Amygdala (tissue), 56 donors: ENCODE results near the gene GLIPR2.
"Not testable (repeated sequence)": the region's sequence is repeated elsewhere in the genome, so short reads cannot be mapped to it uniquely, and the experiment has no call there.

Source experiments
- DNase-seq, 56 donors: peaks; one replicate each; lab custom pipeline; 2025; lab: John Stamatoyannopoulos, UW

Gene GLIPR2

DNA sequence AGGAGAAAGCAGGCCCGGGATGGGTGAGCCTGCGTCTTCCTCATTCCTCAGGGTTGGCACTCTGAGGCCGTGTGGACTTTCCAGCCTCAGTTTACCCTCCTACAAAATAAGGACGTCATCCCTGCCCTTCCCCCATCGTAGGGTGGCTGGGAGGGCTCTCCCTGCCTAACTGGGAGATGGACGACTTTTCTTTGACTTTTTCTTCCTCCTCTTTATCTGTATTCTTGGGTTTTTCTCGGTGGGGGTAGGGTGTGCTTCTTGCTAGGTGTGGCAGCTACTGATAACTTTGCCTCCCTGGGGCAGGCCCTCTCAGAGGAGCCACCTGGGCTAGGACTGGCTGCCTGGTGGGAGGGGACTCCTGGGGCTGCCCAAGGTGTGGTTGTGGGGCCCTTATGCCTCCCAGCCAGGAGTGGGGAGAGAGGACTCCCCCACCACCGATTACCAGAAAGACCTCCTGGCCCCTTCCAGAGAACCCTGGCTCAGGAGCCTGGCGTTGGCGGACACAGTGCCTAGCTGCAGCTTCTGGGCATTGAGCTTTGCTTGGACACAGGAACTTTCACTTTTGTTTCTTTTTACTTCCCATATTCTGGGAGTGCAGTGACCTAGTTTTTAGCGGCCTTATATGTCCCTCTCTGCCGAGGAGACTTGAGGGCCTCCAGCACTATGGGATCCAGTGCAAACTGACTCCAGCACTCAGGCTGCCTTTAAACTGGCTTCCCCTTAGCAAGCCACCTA lies 6.1 kb downstream of the GLIPR2 start:
- peak in 10 of 56 donors; percentile 17 to 62 (median 34) for DNase-seq

DNA sequence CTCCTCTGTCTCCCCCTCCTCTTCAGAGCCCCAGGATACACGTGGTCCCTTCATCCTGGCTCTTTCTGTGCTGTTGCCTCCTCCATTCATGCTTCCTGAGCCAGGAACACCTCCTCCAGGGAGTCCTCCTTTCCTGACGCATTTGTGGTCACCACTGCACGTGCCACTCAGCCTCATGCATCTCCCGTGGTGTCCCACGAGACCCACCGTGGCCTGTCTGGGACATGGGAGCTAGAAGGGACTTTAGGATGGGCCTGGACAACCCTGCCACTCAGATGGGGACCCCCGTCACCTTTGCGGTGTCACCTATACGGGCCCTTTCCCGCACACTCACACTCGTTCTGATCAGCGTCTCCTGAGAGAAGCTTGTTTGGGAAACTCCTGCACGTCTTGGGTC lies 6.7 kb downstream of the GLIPR2 start:
- DNase-seq: no peak

DNA sequence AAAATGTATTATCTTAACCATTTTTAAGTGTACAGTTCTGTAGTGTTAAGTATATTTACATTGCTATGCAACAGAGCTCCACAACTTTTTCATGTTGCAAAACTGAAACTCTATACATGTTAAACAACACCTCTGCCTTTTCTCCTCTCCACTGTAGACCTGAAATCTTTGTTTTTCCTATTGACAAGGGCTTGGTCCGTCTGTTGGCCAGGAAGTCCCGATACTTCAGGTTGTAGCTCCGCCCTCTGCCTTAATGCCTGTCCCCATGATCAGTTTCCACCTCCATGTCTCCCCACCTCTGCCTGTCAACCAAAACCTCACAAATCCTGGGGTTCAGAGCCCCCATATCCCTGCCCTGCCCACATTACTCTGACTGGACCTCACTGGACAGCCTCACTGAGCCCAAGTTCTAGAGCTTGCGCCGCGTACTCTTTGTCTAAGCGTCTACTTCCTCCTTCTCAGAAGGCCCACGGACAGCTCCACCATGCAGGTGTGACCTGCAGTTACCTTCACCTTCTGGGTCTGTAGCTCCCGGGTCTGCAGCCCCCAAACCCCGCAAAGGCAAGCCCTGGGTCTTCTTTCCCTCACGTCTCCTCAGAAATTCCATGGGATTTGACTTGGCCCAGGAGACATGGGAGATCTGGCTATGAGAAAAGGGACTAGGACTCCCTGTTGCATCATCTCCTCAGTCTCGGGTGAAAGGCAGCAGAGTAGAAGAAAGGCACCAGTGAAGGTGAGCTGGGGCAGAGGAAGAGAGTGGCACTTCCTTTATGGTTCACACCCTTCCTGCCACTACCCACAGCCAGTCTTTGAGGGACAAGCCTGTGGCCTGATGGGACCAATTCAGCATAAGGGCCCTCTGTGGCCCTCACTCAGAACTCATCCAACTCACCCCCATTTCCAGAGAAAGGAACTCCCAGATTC lies 8.0 kb downstream of the GLIPR2 start:
- no peak for DNase-seq

DNA sequence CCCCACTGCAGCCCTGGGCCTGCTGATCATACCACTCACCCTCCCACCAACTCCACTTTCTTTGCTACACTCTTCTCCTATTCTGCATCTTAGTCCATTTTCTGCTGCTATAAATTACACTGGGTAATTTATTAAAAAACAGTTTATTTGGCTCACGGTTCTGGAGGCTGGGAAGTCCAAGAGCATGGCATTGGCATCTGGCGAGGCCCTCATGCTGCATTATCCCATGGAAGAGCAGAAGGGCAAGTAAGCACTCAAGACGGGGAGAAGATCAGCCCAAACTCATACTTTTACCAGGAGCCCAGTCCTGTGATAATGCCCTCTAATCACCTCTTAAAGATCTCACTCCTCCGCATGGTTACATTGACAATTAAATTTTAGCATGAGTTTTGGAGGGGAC lies 9.4 kb downstream of the GLIPR2 start:
- DNase-seq: no peak

DNA sequence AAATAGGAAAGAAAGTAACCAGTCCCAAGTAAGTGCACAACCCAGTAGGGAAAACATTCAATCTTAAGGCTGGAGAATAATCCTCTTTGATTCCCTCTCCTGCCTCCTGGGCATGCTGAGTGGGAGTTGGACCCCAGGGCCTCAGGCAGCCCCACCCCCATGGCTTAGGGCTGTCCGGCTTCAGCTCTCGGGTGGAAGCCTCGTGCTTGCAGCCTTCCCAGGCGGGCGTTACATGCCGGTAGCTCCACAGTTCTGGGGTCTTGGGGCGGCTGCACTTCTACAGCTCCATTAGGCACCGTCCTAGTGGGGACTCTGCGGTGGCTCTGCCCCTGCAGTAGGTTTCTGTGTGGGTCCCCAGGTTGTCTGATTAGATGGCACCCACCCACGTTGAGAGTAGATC lies 10.1 kb downstream of the GLIPR2 start:
- no peak for DNase-seq

DNA sequence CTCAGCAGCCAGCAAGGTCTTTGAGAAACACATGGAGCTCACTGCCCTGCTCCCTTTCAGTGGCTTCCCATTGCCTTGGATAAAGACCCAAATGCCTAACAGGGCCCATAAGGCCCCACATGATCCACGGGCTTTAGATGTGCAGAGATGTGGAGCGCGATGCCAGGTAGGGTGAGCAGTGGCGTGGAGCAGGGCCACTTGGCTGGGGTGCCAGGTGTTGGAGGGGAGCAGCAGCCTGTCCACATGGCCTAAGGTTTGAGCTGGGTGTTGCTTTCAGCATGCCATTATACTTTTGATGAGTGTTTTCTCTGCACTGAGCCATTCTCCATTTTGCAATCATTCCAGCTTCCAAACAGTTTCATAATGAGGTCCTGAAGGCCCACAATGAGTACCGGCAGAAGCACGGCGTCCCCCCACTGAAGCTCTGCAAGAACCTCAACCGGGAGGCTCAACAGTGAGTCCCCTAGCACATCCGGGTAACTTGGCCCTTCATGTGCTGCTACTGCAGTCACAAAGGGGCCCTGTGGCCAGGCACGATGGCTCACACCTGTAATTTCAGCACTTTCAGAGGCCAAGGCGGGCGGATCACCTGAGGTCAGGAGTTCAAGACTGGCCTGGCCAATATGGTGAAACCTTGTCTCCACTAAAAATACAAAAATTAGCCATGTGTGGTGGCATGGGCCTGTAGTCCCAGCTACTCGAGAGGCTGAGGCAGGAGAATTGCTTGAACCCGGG lies 11.1 kb downstream of the GLIPR2 start:
- DNase-seq: no peak

DNA sequence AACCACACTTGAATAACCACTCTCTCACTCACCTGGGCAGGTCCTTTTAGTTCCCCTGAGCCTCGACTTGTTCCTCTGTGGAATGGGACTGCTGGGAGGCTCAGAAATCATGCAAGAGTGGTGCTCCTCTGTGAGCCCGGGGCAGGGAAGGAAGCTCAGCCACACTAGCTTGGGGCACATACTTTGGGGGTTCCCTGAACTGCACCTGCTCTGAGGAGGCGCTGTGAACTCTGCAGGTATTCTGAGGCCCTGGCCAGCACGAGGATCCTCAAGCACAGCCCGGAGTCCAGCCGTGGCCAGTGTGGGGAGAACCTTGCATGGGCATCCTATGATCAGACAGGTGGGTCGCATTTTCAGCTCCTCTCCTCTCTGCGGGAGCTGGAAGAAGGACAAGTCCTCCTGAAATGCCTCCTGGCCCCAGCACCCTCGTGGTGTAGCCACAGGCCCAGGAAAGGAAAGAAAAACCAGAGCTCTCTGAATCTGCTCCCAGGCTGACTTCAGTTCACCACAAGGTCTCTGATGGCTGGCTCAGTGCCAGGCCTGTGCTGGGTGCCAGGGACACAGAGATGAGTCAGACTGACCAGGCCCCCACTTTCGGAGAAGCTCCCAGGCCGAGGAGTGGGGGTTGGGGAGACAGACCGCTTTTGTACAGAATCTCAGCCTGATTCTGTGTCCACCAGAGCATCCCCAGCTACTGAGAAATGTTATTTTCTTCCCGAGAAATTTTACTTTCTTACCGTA lies 11.9 kb downstream of the GLIPR2 start:
- DNase-seq: peak in 55 of 56 donors; percentile 46 to 98 (median 88)

DNA sequence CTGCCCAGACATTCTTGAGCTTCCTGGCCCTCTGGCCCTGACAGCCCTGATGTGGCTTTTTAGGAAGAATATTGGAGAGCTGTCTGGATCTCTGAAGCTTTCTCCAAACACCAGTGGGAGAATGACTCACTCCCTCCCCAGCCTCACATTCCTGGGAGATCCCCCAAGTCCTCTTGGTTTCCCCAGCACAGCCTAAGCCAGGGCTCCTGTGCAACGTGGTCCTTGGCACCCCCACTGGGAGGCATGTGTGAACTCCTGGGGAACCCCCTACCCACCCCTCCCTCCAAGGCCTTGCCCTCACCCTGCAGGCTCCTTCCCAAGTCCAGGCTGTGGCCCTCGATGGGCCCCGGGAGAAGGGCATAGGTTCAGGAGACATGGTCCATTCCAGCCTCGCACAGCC lies 12.7 kb downstream of the GLIPR2 start:
- DNase-seq: peak in 3 of 56 donors; percentile 23 to 32 (median 31)

DNA sequence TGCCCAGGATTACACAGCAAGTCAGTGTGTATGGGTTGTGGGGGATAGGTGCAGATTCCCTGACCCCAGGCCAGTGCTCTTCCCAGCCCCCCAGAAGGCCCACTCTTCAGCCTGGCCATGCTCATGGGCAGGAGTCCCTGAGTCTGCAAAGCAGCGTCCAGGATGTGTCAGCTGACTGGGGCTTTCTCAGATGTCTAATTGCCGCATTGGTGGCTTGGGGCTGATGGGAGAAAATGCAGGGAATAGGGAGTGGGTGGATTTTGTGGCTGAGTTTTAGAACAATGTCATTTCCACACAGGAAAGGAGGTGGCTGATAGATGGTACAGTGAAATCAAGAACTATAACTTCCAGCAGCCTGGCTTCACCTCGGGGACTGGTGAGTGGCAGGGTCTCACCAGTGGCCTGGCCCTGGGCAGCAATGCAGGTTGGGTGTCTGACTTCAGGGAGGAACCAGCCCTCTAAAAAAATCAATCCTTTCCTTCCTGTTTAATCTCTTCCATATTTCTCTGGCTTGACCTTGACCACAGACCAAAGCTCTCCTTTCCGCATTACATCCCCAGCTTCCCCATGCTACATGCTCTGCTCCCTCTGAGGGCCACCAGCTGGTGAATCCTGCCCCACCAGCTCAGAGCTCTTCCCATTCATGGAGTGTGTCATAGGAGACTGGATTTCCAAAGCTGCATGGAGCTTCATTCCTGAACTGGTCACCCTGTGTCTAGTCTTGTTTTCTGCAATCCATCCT lies 14.2 kb downstream of the GLIPR2 start:
- DNase-seq: peak in 12 of 56 donors; percentile 11 to 38 (median 21)

DNA sequence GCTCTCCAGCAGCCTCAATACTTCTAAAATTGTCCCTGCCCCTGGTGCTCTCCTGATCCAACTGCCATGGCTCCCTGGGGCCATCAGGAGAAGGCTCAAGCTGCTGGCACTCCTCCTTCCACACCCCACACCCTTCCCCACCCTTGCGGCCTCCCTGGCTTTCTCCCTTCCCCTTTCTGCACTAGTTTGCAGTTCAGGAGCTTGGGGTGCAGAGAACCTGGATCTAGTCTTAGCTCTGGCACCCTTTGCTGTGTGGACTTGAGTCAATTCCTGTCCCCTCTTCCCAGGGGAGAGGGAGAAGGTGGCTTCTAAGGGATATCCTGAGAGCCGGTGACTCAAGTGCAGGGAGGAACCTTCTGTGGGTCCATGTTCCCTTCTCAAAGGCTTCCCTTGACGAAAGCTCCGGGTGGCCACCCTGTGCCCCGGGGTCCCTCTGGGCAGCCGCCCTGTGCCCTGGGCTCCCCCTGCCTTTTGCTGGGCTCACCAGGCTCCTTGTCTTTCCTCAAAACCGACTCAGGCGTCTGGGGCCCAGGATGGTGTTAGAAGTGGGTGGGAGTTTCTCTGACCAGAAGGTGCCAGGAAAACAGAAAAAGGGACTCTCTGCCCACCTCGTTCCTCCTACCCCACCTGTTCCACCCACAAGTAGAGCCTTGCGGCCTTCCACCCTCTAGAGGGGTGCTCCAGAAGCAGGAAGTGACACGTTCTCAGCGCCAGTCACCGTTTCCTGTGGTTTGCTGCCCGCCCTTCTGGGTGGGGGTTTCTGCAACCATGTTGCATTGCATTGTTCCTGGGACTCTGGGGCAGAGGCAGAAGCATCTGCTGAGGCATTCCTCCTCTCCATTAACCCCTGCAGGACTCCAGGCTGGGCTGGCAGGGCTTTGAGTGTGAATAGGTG lies 15.0 kb downstream of the GLIPR2 start:
- DNase-seq: peak in 4 of 56 donors; percentile 16 to 32 (median 24)

DNA sequence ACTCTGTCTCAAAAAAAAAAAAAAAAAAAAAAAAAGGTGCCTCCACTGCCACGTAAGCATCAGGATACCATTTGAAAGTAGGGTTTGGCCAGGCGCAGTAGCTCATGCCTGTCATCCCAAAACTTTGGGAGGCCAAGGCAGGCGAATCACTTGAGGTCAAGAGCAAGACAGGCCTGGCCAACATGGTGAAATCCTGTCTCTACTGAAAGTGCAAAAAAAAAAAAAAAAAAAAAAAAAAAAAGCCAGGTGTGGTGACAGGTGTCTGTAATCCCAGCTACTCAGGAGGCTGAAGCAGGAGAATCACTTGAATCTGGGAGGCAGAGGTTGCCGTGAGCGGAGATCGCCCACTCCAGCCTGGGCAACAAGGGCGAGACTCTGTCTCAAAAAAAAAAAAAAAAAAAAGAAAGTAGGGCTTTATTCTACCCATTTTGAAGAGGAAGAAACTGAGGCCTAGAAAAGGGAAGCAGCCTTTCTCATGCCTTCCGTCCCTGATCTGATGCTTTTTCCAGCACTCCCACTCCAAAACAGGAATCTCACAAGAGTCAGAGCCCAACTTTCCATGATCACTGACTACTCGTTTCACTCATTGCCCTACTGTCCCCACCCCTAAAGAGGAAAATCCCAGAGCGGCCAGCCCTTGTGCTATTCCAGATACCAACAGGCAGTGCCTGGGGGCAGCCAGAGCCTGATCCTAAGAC lies 16.4 kb downstream of the GLIPR2 start:
- no peak for DNase-seq

DNA sequence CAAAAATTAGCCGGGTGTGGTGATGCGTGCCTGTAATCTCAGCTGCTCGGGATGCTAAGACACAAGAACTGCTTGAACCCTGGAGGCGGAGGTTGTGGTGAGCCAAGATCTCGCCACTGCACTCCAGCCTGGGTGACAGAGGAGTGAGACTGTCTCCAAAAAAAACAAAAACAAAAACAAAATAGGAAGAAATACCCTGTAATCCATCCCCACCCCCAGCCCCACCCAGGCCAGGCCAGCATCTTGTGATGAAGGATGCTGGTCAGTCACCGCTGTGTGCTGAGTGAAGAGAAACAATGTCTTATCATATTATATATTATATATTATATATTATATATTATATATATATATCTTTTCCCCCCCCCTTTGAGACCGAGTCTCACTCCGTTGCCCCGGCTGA lies 17.2 kb downstream of the GLIPR2 start:
- no peak for DNase-seq

DNA sequence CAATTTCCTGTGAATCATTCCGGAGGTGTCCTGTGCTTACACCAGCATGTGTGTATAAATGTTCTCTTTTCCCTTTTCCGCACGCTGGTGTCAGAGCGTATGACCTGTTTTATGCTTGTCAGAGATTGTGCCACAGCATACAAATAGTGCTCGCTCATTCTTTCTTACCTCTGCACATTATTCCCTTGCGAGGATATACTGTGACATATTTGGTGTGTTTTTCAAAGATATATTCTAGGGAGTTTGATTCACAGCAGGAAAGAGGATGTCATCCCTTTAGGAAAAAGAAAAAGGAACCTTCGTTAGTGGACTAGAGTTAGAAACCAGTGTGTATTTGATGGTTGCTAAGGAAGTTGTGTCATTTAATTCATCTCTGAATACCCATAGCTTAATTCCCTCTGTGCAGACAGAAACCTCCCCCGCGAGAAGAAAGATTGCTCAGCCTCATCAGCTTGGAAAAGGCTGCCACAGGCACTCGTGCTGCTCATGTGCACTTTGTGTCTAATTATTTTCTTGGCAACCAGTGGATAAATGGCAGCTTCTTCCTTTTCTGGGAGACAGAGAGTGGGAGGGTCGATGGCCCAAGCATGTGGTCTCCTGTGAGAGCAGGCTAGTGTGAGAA lies 17.9 kb downstream of the GLIPR2 start:
- peak in 26 of 56 donors; percentile 13 to 73 (median 38) for DNase-seq

DNA sequence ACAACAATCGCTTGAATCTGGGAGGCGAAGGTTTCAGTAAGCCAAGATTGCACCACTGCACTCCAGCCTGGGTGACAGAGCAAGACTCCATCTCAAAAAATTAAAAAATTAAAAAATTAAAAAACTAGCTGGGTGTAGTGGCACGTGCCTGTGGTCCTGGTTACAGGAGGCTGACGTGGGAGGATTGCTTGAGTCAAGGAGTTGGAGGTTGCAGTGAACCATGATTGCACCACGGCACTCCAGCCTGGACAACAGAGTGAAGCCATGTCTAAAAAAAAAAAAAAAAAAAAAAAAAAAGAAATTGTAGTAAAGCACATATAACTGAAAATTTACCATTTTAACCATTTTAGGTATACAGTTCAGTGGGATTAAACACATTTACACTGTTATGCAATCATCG lies 19.6 kb downstream of the GLIPR2 start:
- no peak for DNase-seq

DNA sequence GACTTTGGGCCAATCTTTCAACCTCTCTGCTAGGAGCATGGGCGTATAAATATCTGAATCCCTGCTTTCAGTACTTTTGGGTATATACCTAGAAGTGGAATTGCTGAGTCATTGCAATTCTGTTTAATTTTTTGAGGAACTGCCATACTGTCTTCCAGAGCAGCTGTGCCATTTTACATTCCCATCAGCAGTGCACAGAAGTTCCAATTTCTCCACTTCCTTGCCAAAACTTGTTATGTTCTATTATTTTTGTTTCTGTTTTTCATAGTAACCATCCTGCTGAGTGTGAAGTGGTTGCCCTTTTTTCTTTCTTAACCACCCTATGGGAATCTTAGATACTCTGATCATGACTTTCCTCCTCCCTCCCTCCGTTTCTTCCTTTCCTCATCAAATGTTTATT lies 21.6 kb downstream of the GLIPR2 start:
- no peak for DNase-seq

DNA sequence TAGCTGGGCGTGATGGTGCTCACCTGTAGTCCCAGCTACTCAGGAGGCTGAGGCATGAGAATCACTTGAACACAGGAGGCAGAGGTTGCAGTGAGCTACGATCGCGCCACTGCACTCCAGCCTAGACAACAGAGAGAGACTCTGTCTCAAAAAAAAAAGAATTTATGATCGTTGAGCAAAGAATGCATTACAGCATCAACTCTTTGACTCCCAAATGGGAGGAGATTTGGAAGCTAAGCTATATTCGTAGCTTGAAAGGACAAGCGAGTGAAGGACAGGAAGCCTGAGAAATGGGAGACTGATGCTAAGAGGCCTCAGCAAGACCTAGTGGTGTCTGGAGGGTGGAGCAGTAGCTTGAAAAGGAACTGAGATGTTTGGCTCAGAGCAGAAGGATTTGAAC lies 22.4 kb downstream of the GLIPR2 start:
- DNase-seq: no peak

DNA sequence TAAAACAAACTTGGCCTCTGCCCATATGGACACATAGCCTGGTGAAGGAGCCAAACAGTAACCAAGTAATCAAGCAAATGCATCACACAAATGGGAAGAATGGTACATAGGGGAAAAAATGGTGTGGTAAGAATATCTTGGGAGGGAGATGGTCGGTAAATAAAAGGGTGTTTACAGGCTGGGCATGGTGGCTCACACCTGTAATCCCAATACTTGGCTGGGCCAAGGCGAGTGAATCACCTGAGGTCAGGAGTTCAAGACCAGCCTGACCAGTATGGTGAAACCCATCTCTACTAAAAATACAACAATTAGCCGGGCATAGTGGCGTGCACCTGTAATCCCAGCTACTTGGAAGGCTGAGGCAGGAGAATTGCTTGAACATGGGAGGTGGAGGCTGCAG lies 23.0 kb downstream of the GLIPR2 start:
- DNase-seq: not testable (repeated sequence)
